ENCODE data around the gene SENP1.

- no peak for TF ChIP-seq POLR2A (IDR thresholded peaks at IDR 0.05)
- TF ChIP-seq CTCF (IDR thresholded peaks at IDR 0.05), result no peak
Measured at GRCh38 chr12:48008349-48008748, 97.5 kb downstream of the SENP1 start.
